Measurements from ENCODE around the gene ASPSCR1. TPM values are rescaled to one million over a fixed set of nuclear protein-coding genes. Genes with fewer than 3 reads are reported as not detected.

The ASPSCR1 gene
- total and polyA plus RNA-seq, 2 of the 13 experiments (the other 11 are each of a cell fraction or from before 2014, with no cell fraction given), result 274 to 314 TPM

- TF ChIP-seq, protein P1, sequence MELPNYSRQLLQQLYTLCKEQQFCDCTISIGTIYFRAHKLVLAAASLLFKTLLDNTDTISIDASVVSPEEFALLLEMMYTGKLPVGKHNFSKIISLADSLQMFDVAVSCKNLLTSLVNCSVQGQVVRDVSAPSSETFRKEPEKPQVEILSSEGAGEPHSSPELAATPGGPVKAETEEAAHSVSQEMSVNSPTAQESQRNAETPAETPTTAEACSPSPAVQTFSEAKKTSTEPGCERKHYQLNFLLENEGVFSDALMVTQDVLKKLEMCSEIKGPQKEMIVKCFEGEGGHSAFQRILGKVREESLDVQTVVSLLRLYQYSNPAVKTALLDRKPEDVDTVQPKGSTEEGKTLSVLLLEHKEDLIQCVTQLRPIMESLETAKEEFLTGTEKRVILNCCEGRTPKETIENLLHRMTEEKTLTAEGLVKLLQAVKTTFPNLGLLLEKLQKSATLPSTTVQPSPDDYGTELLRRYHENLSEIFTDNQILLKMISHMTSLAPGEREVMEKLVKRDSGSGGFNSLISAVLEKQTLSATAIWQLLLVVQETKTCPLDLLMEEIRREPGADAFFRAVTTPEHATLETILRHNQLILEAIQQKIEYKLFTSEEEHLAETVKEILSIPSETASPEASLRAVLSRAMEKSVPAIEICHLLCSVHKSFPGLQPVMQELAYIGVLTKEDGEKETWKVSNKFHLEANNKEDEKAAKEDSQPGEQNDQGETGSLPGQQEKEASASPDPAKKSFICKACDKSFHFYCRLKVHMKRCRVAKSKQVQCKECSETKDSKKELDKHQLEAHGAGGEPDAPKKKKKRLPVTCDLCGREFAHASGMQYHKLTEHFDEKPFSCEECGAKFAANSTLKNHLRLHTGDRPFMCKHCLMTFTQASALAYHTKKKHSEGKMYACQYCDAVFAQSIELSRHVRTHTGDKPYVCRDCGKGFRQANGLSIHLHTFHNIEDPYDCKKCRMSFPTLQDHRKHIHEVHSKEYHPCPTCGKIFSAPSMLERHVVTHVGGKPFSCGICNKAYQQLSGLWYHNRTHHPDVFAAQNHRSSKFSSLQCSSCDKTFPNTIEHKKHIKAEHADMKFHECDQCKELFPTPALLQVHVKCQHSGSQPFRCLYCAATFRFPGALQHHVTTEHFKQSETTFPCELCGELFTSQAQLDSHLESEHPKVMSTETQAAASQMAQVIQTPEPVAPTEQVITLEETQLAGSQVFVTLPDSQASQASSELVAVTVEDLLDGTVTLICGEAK (IDR thresholded peaks at IDR 0.05), result no peak
- TF ChIP-seq, protein P1 (CRISPR knock-in tag; IDR thresholded peaks at IDR 0.05), result no peak; the same call in 1 of the 2 replicates
- TF ChIP-seq KDM6A (CRISPR knock-in tag; IDR thresholded peaks at IDR 0.05; ENCODE audit: low read depth), result no peak
- peak; percentile 88; the same call in 1 of the 2 replicates for TF ChIP-seq TFDP1 (CRISPR knock-in tag; IDR thresholded peaks at IDR 0.05; ENCODE audit: borderline replicate concordance)
- no peak for TF ChIP-seq NR2F6 (IDR thresholded peaks at IDR 0.05)
- peak; percentile 52; the same call in 1 of the 2 replicates for TF ChIP-seq NR2F6 (CRISPR knock-in tag; IDR thresholded peaks at IDR 0.05)
- TF ChIP-seq, protein P2, sequence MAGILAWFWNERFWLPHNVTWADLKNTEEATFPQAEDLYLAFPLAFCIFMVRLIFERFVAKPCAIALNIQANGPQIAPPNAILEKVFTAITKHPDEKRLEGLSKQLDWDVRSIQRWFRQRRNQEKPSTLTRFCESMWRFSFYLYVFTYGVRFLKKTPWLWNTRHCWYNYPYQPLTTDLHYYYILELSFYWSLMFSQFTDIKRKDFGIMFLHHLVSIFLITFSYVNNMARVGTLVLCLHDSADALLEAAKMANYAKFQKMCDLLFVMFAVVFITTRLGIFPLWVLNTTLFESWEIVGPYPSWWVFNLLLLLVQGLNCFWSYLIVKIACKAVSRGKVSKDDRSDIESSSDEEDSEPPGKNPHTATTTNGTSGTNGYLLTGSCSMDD (CRISPR knock-in tag; IDR thresholded peaks at IDR 0.05), result no peak
- peak; percentile 59 for TF ChIP-seq ZNF263 (CRISPR knock-in tag; IDR thresholded peaks at IDR 0.05)
- no peak for TF ChIP-seq ZEB1 (IDR thresholded peaks at IDR 0.05; ENCODE audit: insufficient replicate concordance, low read depth)
- no peak for TF ChIP-seq ZNF549 (CRISPR knock-in tag; IDR thresholded peaks at IDR 0.05)
- no peak; the same call in 1 of the 2 replicates for TF ChIP-seq ZNF777 (CRISPR knock-in tag; IDR thresholded peaks at IDR 0.05)
- TF ChIP-seq YEATS4 (CRISPR knock-in tag; IDR thresholded peaks at IDR 0.05; ENCODE audit: borderline replicate concordance), result 0 out of 2 replicates have a peak, but pooled peaks have one; percentile 13
- TF ChIP-seq MXI1 (IDR thresholded peaks at IDR 0.05; ENCODE audit: borderline replicate concordance, low read depth, low read length), result peak; percentile 63; the same call in 1 of the 3 replicates
- no peak; the same call in 1 of the 2 replicates for TF ChIP-seq KLF6 (CRISPR knock-in tag; IDR thresholded peaks at IDR 0.05)
- no peak for TF ChIP-seq SOX13 (IDR thresholded peaks at IDR 0.05)
- peak in 1 of 2 experiments; percentile 43; a peak in 2 of 4 replicates for TF ChIP-seq SOX13 (CRISPR knock-in tag; conservative IDR thresholded peaks at IDR 0.05 in 1 of 2, IDR thresholded peaks at IDR 0.05 in 1 of 2)
These were observed 22.2 kb downstream of the ASPSCR1 start (continued) for GRCh38 chr17:81999587-81999975.
